Retinal pigment epithelial cell (primary cell): ENCODE results near the gene BCKDHB.
"Not testable (repeated sequence)": the region's sequence is repeated elsewhere in the genome, so short reads cannot be mapped to it uniquely, and the experiment has no call there.

Experiments used
- DNase-seq: peaks from one replicate; pipeline ENCODE4 v3.0.0-alpha.2; 2010; ENCODE audit warnings: low read depth
- H3K4me3 ChIP-seq: 2 replicates; pipeline ENCODE4 v1.5.1; 2011; ENCODE audit warnings: mild to moderate bottlenecking, low read length, control low read depth, moderate library complexity
- CTCF ChIP-seq: conservative IDR thresholded peaks from 2 replicates; pipeline ENCODE4 v1.5.1; 2011; ENCODE audit warnings: low read depth, low read length, control low read depth, inconsistent platforms

Gene BCKDHB

DNA sequence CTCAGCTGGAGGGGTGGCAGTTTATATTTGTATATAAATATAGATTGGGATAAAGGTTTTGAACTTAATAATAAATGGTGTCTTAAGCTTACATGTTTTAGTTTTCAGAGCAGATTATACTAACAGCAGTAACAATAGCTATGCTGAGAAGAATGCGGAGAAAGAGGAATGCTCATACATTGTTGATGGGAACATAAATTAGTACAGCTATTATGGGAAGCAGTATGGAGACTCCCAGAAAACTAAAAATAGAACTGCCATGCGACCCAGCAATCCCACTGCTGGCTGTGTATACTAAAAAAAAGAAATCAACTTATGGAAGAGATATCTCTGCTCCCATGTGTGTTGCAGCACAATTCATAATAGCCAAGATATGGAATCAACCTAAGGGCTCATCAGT is 127.9 kb downstream of the BCKDHB start:
- no peak for DNase-seq
- TF ChIP-seq CTCF = no peak
- H3K4me3 ChIP-seq = no peak overlapping the region

GRCh38 chr6:80234908-80235307 is 128.4 kb downstream of the BCKDHB start:
- no peak overlapping the region for H3K4me3 ChIP-seq
- no peak for DNase-seq
- TF ChIP-seq CTCF = no peak

GRCh38 chr6:80235647-80236046 is 129.2 kb downstream of the BCKDHB start:
- no peak for DNase-seq
- H3K4me3 ChIP-seq = no peak overlapping the region
- TF ChIP-seq CTCF = no peak

DNA sequence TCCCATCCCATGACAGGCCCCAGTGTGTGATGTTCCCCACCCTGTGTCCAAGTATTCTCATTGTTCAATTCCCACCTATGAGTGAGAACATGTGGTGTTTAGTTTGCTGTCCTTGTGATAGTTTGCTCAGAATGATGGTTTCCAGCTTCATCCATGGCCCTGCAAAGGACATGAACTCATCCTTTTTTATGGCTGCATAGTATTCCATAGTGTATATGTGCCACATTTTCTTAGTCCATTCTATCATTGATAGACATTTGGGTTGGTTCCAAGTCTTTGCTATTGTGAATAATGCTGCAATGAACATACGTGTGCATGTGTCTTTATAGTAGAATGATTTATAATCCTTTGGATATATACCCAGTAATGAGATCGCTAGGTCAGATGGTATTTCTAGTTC is 132.3 kb downstream of the BCKDHB start:
- not testable (repeated sequence) for DNase-seq

GRCh38 chr6:80245043-80245442 is 138.6 kb downstream of the BCKDHB start:
- TF ChIP-seq CTCF = no peak
- DNase-seq = no peak
- H3K4me3 ChIP-seq = no peak overlapping the region

More for the DNA sequence above, 132.3 kb downstream of the BCKDHB start:
- H3K4me3 ChIP-seq = not testable (repeated sequence)

DNA sequence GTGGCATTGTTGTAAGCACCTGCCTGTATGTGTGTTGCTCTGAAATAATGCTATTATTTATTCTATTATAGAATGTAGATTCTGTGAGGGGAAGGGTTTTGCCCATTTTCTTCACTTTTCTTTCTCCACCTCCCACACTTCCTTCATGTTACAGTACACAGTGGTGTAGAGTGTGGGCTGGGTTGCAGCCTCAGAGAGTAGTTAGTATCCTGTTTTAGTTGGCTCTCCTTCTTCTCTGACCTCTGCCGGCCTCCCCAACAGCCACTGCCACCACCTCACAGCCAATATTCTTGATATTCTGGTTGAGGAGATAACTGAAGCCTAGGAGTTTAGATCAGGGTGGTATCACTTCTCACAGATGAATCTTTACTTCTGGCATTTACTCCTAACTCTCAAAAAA is 143.4 kb downstream of the BCKDHB start:
- no peak overlapping the region for H3K4me3 ChIP-seq
- DNase-seq = no peak
- TF ChIP-seq CTCF = no peak

DNA sequence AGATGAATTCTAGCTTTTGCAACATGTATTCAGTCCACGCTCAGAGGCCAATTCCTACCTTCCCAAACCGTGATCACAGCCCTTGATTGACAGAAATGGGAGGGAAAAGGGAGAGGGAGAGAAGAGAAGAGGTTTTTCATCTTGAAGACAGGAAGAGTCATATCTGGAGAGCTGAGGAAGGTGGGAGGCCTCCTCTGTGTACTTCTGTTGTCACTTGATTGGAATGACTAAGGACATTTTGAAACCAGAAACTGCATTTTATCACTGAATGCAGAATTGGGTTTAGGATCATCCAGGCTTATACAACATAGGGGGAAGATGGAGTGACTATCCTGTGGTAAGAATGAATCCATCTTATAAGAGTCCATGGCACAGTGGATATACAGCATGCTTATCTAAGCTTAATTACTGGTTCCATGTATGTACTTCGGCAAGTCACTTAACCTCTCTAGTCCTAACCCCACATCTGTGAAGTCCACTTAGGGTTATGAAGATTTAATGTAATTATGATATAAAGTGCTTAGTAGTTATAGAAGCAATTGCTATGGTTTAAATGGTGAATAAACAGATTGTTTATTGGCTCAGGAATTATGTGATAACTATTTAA is 144.0 kb downstream of the BCKDHB start:
- DNase-seq = no peak
- TF ChIP-seq CTCF = no peak
- no peak overlapping the region for H3K4me3 ChIP-seq

DNA sequence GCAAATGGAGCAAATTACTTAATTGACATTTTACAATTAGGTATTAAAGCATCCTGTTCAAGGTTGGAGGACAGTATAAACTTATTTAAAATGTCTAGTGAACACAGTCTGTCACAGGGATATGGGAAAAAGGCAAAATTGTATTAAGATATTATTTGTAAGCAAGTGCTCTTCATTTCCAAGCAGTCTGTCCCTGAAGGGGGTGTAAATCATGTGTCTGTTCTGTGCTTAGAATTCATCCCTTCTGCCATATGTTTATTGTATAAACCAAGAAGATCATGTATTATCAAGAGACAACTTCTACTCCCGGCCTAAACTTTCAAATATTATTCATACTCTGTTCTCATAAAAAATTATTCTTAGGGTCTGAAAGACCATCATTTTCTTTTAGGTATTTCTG is 144.8 kb downstream of the BCKDHB start:
- no peak overlapping the region for H3K4me3 ChIP-seq
- DNase-seq = no peak
- no peak for TF ChIP-seq CTCF
